Medulla oblongata (tissue), 1 donor: ENCODE data around the gene DDX52.
"Not testable (repeated sequence)": the region's sequence is repeated elsewhere in the genome, so short reads cannot be mapped to it uniquely, and the experiment has no call there.

ENCODE experiments used
- DNase-seq: peaks from one replicate; pipeline ENCODE4 v3.0.0-alpha.2; 2015; ENCODE audit errors: extremely low spot score

DDX52 gene

GRCh38 chr17:37651849-37652248 is 8.6 kb upstream of the DDX52 start:
- DNase-seq, result no peak

DNA sequence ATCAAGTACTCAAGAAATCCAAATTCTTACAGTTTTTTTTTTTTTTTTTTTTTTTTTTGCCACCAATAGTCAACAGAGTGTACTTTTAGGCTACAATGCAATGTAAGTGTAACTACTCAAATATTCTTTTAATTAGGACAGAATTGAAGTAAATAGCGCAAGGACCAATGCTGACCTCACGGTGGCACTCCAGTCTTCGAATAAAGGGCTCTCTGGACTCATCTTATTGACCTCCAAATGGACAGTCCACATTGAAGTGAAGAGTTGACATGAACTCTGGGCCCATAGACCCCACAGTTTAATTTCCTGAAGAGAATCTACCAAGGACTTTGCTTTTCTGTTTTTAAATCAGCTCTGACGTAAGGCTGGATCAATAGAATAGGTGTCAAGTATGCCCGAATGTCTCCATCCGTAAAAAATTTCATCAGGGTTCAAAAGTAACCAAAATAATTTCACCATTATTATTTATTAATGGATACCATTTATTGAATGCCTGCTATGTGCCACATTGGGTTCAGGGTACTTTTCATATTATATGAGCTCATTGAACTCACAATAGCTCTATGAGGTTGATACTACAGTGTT is 7.3 kb upstream of the DDX52 start:
- DNase-seq, result peak; percentile 62

GRCh38 chr17:37648555-37648954 is 5.3 kb upstream of the DDX52 start:
- DNase-seq, result no peak

- no peak for DNase-seq
Measured at GRCh38 chr17:37647856-37648255, 4.6 kb upstream of the DDX52 start.

DNA sequence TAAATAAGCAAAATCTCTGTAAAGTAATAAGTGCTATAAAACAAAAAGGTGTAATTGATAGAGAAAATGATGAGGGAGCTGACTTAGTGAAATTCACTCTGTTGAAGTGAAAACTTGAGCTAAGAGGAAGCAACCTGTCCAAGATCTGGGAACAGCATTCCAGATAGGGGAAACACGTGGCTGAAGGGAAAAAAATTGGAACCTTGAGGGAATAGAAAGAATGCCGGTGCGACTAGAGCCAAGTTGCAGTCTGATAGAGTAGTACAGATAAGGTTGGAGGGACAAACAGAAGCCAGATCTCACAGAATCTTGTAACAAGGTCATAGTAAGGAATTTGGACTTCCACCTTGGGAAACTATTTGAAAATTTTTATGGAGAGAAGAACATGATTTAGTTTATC is 623 bp upstream of the DDX52 start:
- DNase-seq, result peak; percentile 7

GRCh38 chr17:37642681-37643080 is 565 bp downstream of the DDX52 start:
- peak; percentile 24 for DNase-seq

GRCh38 chr17:37640015-37640414 is 3.2 kb downstream of the DDX52 start:
- no peak for DNase-seq

- DNase-seq, result no peak
Measured at GRCh38 chr17:37637956-37638355, 5.3 kb downstream of the DDX52 start.

GRCh38 chr17:37616430-37616829 is 26.8 kb downstream of the DDX52 start:
- not testable (repeated sequence) for DNase-seq

DNA sequence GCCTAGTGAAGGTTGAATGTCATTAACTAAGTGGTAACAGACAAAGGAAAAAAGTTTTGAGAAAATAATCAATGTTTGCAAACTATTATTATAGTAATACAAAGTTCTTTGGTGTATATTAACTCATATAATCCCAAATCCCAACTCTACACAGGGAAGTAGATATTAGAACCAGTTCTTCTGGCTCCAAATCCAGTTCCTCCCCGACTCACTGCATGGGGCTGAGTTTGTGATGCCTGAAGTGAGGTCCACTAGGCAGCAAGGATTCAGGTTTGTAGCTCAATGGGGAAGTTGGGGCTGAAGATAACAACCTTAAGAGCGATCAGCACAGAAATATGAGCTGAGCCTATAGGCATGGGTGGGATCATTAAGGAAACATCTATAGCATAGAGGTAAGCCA is 28.4 kb downstream of the DDX52 start:
- no peak for DNase-seq

GRCh38 chr17:37614391-37614790 is 28.9 kb downstream of the DDX52 start:
- DNase-seq, result no peak

DNA sequence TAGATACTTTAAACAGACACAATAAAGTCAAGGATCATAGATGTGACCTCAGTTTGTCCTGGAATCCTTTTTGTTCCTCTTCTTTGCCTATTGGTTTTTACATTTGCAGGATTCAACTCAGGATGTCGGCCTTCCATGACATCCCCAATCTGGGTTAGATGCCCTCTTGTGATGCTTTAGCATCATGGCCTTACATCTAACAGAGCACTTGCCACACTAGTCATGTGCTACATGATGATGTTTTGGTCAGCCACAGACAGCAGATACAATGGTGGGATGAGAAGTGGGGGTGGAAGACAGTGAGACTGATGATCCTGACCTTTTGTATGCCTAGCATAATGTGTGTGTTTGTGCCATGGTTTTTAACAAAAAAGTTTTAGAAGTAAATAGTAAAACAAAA is 32.3 kb downstream of the DDX52 start:
- DNase-seq, result peak; percentile 23

- DNase-seq, result not testable (repeated sequence)
Measured at GRCh38 chr17:37610041-37610420, 33.2 kb downstream of the DDX52 start.

DNA sequence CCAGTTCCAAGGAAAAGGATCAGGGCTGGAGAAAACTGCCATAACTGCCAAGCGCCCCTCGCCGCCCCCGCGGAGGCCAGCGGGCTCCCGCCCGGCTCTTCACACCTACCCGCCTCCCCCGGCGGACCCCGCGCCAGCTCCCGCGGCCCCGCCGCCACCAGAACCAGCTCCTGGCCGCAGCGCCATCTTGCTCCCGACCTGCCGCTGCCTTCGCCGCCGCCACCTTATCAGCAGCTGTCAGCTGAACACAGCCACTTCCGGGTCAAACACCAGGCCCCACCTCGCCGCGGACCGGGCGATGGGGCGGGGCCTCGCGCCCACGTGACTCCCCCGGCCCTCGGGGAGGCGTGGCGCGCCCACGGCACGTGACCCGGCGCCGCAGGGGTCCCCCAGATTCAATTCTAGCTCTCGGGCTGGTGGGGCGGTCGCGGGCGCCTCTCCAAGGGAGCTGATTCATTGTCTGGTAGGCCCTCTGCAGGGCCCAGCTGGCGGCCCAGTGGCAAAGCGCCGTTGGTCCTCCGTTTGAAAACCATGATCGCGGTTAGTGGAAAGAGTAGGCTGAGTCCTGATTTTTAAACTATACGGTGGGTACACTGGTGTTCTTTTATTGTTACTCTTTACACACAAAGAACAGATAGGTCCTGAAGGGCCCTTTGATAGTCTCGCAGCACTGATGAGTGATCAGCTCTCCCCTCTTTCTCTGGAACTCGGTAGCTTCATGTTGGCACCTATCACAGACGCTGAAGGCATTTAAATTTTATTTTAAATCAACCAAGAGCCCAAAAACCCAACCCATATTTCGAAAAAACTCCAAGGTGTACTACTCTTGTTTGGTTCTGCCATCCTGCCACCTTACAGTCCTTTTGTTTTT is 33.8 kb downstream of the DDX52 start, which contains the start of gene SYNRG:
Gene SYNRG (minus strand): TSS at position 249 of the 871 bp plus-strand sequence. CDS start 63 bp downstream, at position 186.
- DNase-seq, result peak; percentile 97

GRCh38 chr17:37608351-37609169 is 34.7 kb downstream of the DDX52 start:
- DNase-seq, result peak; percentile 66

GRCh38 chr17:37607637-37608331 is 35.5 kb downstream of the DDX52 start:
- DNase-seq, result no peak

GRCh38 chr17:37605813-37606505 is 37.3 kb downstream of the DDX52 start:
- DNase-seq, result peak; percentile 16

- no peak for DNase-seq
Measured at GRCh38 chr17:37605081-37605480, 38.2 kb downstream of the DDX52 start.

DNA sequence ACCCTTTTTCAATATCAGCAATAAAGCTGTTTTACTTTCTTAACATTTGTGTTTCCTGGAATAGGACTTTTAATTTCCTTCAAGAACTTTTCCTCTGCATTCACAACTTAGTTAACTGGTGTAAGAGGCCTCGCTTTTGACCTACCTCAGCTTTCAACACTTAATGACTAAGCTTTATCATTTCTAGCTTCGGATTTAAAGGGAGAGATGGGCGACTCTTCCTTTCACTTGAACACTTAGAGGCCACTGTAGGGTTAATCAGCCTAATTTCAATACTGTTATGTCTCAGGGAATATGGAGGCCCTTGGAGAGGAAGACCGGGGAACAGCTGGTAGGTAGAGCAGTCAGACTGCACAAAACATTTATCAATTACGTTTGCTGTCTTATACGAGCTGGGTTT is 38.7 kb downstream of the DDX52 start:
- DNase-seq, result no peak

GRCh38 chr17:37598145-37598544 is 45.1 kb downstream of the DDX52 start:
- no peak for DNase-seq

DNA sequence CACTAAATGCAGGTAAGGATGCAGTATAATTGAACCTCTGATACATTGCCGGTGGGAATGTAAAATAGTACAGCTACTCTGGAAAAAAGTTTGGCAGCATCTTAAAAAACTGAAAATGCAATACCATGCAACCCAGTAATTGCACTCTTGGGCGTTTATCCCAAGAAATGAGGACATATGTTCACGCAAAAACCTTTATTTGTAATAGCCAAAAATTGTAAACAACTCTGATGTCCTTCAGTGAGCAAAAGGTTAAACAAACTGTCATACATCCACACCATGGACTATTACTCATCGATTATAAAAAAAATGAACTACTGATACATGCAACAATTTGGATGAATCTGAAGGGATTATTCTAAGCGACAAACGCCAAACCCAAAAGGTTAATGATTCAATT is 51.0 kb downstream of the DDX52 start:
- no peak for DNase-seq
